ENCODE data around the gene PSMG2. TPM values are rescaled to one million over a fixed set of nuclear protein-coding genes. Genes with fewer than 3 reads are reported as not detected.

The PSMG2 gene
- total and polyA plus RNA-seq, 2 of the 13 experiments (the other 11 are each of a cell fraction or from before 2014, with no cell fraction given), result 53.4 to 94.8 TPM

GRCh38 chr18:12711446-12711845, 8.6 kb downstream of the PSMG2 start:
- Histone ChIP-seq H2AFZ (ENCODE audit: low read length) (no peak overlapping the region), H3K9ac (ENCODE audit: insufficient read depth, low read depth, low read length) (no peak overlapping the region), H3K27ac (ENCODE audit: extremely low read length, insufficient read depth, low read length) (no peak overlapping the region), H3K79me2 (ENCODE audit: insufficient read depth, low read length) (no peaks in the 10 kb centered on the region), H4K20me1 (ENCODE audit: insufficient read depth, low read length) (no peaks in the 10 kb centered on the region), H3K4me2 (ENCODE audit: low read depth, low read length) (no peak overlapping the region), H3K4me3 (replicated peaks in 1 of 3; ENCODE audit: insufficient read depth in 1 of 3, low read depth in 2 of 3, low read length in 3 of 3) (no peak overlapping the region), H3K4me1 (ENCODE audit: insufficient read depth, low read length) (no peaks in the 10 kb centered on the region), H3K36me3 (replicated peaks in 1 of 2; ENCODE audit: control insufficient read depth in 1 of 2, insufficient read depth in 2 of 2, low read length in 2 of 2) (peaks cover 12 to 51% of the 10 kb centered on the region in 2 experiments), H3K9me3 (ENCODE audit: low read length) (no peaks in the 10 kb centered on the region), H3K27me3 (ENCODE audit: control insufficient read depth in 1 of 2, insufficient read depth in 2 of 2, low read length in 2 of 2) (no peaks in the 10 kb centered on the region)
- 99% methylated on average over 5 of the region's 5 CpGs for WGBS (ENCODE audit: low lambda C conversion rate)
- no TSS peak for BruUV-seq (replicated peaks)
- in situ Hi-C loops (cut with HindIII; ENCODE audit: extremely low pct_ligation_motif_present, low pct_unique_long_range_greater_than_20kb) (no loop called here), intact Hi-C loops (cut with micrococcal nuclease; ENCODE audit: unreplicated experiment) (no loop called here)
- ATAC-seq (no peak), DNase-seq (ENCODE audit: low spot score) (no peak), FAIRE-seq (no peak)
- ChIA-PET CTCF (ENCODE audit: low intra/inter-chr PET ratio, low total read pairs) (no interaction called here), POLR2A (interaction anchor here (0.9 kb wide), 1 partner anchor 10 kb away, joined by 3 read pairs; no protein-coding TSS in a partner anchor)
- TF ChIP-seq ZNF839 (CRISPR knock-in tag; IDR thresholded peaks at IDR 0.05; ENCODE audit: borderline replicate concordance) (no peak), POGZ (CRISPR knock-in tag; IDR thresholded peaks at IDR 0.05) (no peak), SMAD1 (CRISPR knock-in tag; IDR thresholded peaks at IDR 0.05; ENCODE audit: borderline replicate concordance, low read depth) (no peak), KDM5B (CRISPR knock-in tag; IDR thresholded peaks at IDR 0.05; ENCODE audit: borderline replicate concordance) (no peak), ZBTB10 (CRISPR knock-in tag; IDR thresholded peaks at IDR 0.05; ENCODE audit: borderline replicate concordance) (no peak)
- TF ChIP-seq, protein P1, sequence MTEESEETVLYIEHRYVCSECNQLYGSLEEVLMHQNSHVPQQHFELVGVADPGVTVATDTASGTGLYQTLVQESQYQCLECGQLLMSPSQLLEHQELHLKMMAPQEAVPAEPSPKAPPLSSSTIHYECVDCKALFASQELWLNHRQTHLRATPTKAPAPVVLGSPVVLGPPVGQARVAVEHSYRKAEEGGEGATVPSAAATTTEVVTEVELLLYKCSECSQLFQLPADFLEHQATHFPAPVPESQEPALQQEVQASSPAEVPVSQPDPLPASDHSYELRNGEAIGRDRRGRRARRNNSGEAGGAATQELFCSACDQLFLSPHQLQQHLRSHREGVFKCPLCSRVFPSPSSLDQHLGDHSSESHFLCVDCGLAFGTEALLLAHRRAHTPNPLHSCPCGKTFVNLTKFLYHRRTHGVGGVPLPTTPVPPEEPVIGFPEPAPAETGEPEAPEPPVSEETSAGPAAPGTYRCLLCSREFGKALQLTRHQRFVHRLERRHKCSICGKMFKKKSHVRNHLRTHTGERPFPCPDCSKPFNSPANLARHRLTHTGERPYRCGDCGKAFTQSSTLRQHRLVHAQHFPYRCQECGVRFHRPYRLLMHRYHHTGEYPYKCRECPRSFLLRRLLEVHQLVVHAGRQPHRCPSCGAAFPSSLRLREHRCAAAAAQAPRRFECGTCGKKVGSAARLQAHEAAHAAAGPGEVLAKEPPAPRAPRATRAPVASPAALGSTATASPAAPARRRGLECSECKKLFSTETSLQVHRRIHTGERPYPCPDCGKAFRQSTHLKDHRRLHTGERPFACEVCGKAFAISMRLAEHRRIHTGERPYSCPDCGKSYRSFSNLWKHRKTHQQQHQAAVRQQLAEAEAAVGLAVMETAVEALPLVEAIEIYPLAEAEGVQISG (CRISPR knock-in tag; IDR thresholded peaks at IDR 0.05), result no peak
- TF ChIP-seq, protein P2, sequence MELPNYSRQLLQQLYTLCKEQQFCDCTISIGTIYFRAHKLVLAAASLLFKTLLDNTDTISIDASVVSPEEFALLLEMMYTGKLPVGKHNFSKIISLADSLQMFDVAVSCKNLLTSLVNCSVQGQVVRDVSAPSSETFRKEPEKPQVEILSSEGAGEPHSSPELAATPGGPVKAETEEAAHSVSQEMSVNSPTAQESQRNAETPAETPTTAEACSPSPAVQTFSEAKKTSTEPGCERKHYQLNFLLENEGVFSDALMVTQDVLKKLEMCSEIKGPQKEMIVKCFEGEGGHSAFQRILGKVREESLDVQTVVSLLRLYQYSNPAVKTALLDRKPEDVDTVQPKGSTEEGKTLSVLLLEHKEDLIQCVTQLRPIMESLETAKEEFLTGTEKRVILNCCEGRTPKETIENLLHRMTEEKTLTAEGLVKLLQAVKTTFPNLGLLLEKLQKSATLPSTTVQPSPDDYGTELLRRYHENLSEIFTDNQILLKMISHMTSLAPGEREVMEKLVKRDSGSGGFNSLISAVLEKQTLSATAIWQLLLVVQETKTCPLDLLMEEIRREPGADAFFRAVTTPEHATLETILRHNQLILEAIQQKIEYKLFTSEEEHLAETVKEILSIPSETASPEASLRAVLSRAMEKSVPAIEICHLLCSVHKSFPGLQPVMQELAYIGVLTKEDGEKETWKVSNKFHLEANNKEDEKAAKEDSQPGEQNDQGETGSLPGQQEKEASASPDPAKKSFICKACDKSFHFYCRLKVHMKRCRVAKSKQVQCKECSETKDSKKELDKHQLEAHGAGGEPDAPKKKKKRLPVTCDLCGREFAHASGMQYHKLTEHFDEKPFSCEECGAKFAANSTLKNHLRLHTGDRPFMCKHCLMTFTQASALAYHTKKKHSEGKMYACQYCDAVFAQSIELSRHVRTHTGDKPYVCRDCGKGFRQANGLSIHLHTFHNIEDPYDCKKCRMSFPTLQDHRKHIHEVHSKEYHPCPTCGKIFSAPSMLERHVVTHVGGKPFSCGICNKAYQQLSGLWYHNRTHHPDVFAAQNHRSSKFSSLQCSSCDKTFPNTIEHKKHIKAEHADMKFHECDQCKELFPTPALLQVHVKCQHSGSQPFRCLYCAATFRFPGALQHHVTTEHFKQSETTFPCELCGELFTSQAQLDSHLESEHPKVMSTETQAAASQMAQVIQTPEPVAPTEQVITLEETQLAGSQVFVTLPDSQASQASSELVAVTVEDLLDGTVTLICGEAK (IDR thresholded peaks at IDR 0.05), result no peak
- TF ChIP-seq, protein P2 (CRISPR knock-in tag; IDR thresholded peaks at IDR 0.05), result no peak

All from HepG2 (cell line).